ENCODE measurements around the gene C1RL. TPM values are rescaled to one million over a fixed set of nuclear protein-coding genes. Genes with fewer than 3 reads are reported as not detected.

Gene C1RL
- total and polyA plus RNA-seq, 10 donors, result 19.1 to 126 (median 84.4) TPM

- intact Hi-C loops (cut with DNase I; ENCODE audit: low total_unique reads), result no loop called here
- Histone ChIP-seq H3K36me3 (peaks cover 0 to 53% (median 0%) of the 10 kb centered on the region in 6 donors), H3K4me1 (peaks cover 0 to 8% (median 0%) of the 10 kb centered on the region in 6 donors), H3K9me3 (no peaks in the 10 kb centered on the region), H3K4me3 (no peak overlapping the region), H3K27me3 (replicated peaks in 1 of 7) (no peaks in the 10 kb centered on the region), H3K27ac (no peak overlapping the region)
- no peak for DNase-seq
- TF ChIP-seq POLR2A (IDR thresholded peaks at IDR 0.05) (no peak), CTCF (IDR thresholded peaks at IDR 0.05 in 8 of 11, conservative IDR thresholded peaks at IDR 0.05 in 3 of 11) (no peak)
- 81 to 89% (median 87%) methylated on average over 6 of the region's 6 CpGs for WGBS, 5 donors
Observed at GRCh38 chr12:7069386-7069785, 39.6 kb downstream of the C1RL start.

- peaks cover 0 to 53% (median 0%) of the 10 kb centered on the region in 6 donors for H3K36me3 ChIP-seq
- intact Hi-C loops (cut with DNase I; ENCODE audit: low total_unique reads), result no loop called here
- H3K9me3 ChIP-seq, result no peaks in the 10 kb centered on the region
- H3K4me1 ChIP-seq, result peaks cover 0 to 9% (median 0%) of the 10 kb centered on the region in 6 donors
- no peak for DNase-seq
- WGBS, 5 donors, result 56 to 78% (median 63%) methylated on average over 2 of the region's 2 CpGs
- H3K27ac ChIP-seq, result peak overlapping the region in 1 of 8 donors; percentile 1
- no peaks in the 10 kb centered on the region for H3K27me3 ChIP-seq (replicated peaks in 1 of 7)
- H3K4me3 ChIP-seq, result no peak overlapping the region
- no peak for TF ChIP-seq POLR2A (IDR thresholded peaks at IDR 0.05)
- TF ChIP-seq CTCF (IDR thresholded peaks at IDR 0.05 in 8 of 11, conservative IDR thresholded peaks at IDR 0.05 in 3 of 11), result no peak
- no peak for TF ChIP-seq POLR2AphosphoS5 (IDR thresholded peaks at IDR 0.05)
Observed at GRCh38 chr12:7068994-7069346, 40.0 kb downstream of the C1RL start.

GRCh38 chr12:7068240-7068993 lies 40.6 kb downstream of the C1RL start:
- DNase-seq, result no peak
- TF ChIP-seq POLR2A (IDR thresholded peaks at IDR 0.05) (no peak), POLR2AphosphoS5 (IDR thresholded peaks at IDR 0.05) (no peak), CTCF (IDR thresholded peaks at IDR 0.05 in 8 of 11, conservative IDR thresholded peaks at IDR 0.05 in 3 of 11) (no peak)
- Histone ChIP-seq H3K27ac (peak overlapping the region in 3 of 8 donors; percentile 1 to 29 (median 6)), H3K4me1 (peaks cover 0 to 11% (median 0%) of the 10 kb centered on the region in 6 donors), H3K27me3 (replicated peaks in 1 of 7) (no peaks in the 10 kb centered on the region), H3K9me3 (no peaks in the 10 kb centered on the region), H3K36me3 (peaks cover 0 to 53% (median 0%) of the 10 kb centered on the region in 6 donors), H3K4me3 (no peak overlapping the region)
- 49 to 65% (median 56%) methylated on average over 11 of the region's 11 CpGs for WGBS, 5 donors
- intact Hi-C loops (cut with DNase I; ENCODE audit: low total_unique reads), result no loop called here

DNA sequence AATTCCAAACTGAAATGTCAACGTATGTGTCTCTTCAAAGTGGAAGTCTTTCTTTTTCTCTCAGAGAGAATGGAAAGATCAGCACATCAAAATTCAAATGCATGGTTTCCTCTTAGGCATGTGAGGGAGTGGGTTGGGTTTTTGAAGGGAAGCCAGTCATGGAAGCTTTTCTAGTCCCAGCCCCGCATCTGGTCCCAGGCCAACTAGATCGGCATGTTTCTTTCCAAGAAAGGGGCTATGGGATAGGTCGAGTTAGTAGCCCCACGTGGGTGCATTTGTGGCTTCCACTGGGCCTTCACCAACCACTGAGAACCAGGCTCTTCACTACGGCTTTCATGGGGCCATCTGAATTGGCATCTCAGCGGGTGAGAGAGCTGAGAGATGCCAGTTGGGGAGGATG lies 41.9 kb downstream of the C1RL start:
- WGBS, 5 donors, result 72 to 80% (median 78%) methylated on average over 6 to 7 of the region's 7 CpGs
- TF ChIP-seq POLR2A (IDR thresholded peaks at IDR 0.05), result no peak
- TF ChIP-seq POLR2AphosphoS5 (IDR thresholded peaks at IDR 0.05), result no peak
- TF ChIP-seq CTCF (IDR thresholded peaks at IDR 0.05 in 8 of 11, conservative IDR thresholded peaks at IDR 0.05 in 3 of 11), result no peak
- Histone ChIP-seq H3K27me3 (replicated peaks in 1 of 7) (no peaks in the 10 kb centered on the region), H3K27ac (peak overlapping the region in 1 of 8 donors; percentile 23), H3K4me3 (no peak overlapping the region), H3K9me3 (no peaks in the 10 kb centered on the region), H3K36me3 (peaks cover 0 to 53% (median 0%) of the 10 kb centered on the region in 6 donors), H3K4me1 (peaks cover 0 to 11% (median 0%) of the 10 kb centered on the region in 6 donors)
- DNase-seq, result no peak
- intact Hi-C loops (cut with DNase I; ENCODE audit: low total_unique reads), result no loop called here

Measured in spleen (tissue), 11 donors.